HG03045 (cell line): ENCODE measurements around the gene GLI3.

Experiments used
- ATAC-seq: cut with Tn5 transposase; IDR thresholded peaks from one replicate; pipeline ENCODE4 v1.9.1; 2021; ENCODE audit warnings: mild to moderate bottlenecking, moderate library complexity; ENCODE audit not compliant: unreplicated experiment

GLI3 gene

DNA sequence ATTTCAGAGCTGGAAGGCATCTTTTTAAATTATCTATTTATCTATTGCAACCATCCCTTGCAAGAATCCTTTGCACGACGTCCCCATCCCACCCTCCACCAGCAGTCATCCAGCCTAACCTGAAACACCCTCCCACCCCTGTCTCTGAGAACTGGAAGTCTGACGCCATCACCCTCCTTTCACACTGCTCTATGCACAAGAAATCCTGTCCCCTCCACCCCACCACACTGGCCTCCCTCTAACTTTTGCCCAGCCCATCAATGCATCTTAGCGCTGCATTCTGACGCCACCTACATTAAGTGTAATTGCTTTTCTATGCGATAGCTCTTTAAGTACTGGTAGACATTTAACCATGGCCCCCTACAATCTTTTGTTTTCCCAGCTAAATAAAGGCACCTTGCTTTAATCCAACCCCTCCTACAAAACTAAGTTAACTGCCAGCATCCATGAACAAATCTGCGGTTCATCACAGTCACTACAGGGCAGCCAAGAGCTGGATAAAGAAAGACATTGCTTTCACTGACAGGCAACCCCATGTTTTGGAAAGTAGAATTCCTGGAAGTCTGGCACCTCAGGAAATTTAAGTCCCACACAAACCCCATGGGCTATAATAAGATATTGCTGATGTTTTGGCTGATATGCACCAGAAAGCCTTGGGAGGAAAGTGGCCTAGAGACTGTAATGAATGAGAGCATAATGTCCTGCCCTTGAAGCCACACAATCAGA lies 128.0 kb downstream of the GLI3 start:
- ATAC-seq, result no peak

- no peak for ATAC-seq
Measured at GRCh38 chr7:42107484-42108240, 129.3 kb downstream of the GLI3 start.

DNA sequence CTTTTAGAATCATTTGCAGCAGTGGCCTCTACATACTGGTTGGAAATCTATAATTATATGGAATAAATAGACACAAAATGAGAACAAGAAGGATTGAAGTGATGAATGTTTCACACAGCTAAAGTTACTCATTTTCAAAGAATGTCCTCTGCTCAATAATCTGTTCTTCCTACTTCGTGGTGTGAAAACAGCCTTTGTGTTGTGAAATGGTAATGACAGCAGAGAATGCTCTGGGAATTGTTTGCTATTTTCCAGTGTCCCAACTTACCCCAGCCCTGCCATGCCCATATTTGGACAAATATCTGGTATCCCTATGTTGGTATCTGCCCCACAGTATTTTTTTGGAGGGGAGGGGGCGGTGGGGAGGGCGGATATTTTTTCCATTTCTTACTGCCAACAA lies 130.4 kb downstream of the GLI3 start:
- no peak for ATAC-seq

- ATAC-seq, result no peak
Measured at GRCh38 chr7:42105554-42106358, 131.3 kb downstream of the GLI3 start.

DNA sequence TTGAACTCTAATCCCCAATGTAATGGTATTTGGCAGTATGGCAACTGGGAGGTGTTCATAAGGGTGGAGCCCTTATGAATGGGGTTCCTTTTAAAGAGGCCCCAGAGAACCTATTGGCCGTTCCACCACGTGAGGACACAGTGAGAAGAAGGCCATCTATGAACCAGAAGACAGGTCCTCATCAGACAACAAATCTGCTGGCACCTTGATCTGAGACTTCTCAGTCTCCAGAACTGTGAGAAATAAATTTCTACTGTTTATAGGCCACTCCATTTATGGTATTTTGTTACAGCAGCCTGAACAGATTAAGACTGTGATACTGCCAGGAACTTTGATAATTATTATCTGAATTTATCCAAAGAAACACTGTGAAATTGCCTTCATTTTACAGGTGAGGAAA lies 132.3 kb downstream of the GLI3 start:
- ATAC-seq, result no peak

DNA sequence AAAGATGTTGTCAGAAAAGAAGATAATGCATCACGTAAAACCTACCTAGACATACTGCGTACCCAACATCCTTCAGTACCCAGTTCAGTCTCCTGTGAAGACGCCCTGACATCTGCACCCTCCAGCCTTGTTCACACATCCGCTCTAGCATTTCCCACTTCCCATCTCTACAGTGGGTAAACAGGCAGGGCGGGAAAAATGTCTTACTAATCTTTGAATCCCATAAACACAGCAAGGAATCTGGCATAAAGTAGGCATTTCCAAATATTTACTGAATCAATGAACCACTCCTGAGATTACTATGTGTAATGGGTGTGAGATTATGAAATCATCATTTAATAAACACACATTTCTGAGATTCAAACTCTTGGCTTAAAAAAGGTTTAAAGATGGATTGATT lies 132.8 kb downstream of the GLI3 start:
- ATAC-seq, result no peak

- ATAC-seq, result no peak
Measured at GRCh38 chr7:42103456-42103855, 133.6 kb downstream of the GLI3 start.

DNA sequence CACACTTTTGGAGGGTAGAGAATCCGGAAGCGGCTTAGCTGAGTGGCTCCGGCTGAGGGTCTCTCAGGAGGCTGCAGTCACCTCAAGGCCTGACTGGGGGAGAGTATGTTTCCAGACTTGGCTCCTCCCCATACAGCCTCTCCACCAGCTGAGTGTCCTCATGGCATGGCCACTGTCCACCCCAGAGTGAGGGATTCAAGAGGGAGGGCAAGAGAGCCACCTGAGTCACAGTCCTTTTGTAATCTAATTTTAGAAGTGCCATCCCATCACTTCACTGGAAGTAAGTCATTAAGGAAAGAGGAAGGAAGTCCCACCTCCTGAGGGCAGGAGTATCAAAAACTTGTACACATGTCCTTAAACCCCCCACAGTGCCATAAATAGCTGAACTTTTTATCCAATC lies 134.0 kb downstream of the GLI3 start:
- ATAC-seq, result no peak

GRCh38 chr7:42102301-42102700 lies 134.7 kb downstream of the GLI3 start:
- ATAC-seq, result no peak

GRCh38 chr7:42100156-42100508 lies 136.9 kb downstream of the GLI3 start:
- no peak for ATAC-seq

DNA sequence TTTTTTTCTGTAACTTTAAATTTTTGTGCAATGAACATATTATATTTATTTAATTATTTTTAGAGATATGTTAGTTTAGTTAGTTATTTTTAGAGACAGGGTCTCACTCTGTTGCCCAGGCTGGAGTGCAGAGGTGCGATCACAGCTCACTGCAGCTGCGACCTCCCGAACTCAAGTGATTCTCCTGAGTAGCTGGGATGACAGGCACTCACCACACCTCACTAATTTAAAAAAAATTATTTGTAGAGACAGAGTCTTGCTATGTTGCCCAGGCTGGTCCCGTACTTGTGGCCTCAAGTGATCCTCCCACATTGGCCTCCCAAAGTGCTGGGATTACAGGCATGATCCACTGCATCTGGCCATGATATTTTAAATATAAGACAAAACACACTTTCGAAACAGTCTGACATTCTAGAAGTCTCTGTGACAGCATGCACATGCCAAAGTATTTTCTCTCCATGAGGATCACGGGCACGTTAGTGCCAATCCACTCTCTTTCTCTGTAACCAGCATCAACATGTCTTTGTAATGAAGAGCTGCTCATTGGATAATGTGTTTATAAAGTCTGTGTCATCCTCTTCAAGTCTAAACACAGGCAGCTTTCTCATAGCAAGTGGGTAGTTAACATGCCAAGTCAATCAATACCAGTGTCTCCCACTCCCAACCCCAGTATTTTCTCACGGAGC lies 137.4 kb downstream of the GLI3 start:
- no peak for ATAC-seq

GRCh38 chr7:42099066-42099465 lies 137.9 kb downstream of the GLI3 start:
- no peak for ATAC-seq

DNA sequence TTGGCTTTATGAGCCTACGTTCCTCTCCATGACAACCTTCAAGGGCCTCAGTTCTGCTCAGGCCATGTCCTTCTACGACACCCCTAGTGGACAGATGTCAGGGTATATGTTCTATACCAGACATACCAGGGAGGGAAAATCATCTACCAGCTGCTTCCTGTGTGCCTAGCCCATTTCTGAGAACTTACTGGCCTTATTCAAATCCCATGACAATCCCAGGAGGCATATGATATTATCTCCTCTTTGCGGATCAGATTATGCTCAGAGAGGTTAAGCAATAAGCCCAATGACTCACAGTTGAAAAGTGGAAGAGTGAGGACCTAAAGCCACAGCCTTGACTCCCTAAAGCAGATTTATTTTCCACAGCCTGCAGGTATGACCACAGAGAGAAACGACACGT lies 139.3 kb downstream of the GLI3 start:
- no peak for ATAC-seq

- no peak for ATAC-seq
Measured at GRCh38 chr7:42096681-42097561, 140.1 kb downstream of the GLI3 start.

DNA sequence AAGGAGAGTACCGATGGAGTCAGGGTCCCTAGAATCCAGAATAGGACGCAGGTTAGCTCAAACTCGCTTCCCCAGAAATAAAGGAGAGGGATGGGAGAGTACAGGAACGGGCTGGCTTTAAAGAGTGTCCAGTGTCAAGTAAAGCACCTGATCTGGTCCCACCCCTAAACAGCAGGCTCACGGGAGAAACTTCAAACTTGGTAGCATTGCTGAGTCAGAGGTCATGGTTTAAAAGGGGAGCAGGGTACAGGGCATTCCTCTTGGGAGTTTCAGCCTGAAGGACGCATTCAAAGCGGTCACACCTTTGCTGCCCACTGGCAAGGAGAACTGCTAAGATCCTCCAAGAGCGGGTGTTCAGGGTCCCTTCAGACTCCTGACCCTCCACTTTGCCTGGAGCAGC lies 140.7 kb downstream of the GLI3 start:
- ATAC-seq, result no peak

DNA sequence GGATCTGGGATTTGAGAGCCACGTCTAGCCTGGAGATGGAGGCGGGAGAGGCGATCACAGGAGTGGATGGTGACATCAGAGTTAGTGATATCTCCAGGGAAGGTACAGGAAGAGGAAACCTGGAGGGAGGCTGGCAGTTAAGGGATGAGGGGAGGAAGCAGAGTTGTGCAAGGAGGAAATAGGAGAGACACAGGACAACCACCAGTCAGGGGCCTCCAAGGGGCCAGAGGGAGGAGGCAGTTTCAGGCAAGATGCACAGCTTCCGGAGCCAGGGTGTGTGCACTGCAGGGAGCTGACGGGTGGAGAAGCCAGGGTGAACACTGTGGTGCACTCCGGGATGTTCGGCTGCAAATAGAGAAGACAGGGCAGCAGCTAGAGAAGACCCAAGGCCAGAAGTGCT lies 141.2 kb downstream of the GLI3 start:
- ATAC-seq, result no peak

DNA sequence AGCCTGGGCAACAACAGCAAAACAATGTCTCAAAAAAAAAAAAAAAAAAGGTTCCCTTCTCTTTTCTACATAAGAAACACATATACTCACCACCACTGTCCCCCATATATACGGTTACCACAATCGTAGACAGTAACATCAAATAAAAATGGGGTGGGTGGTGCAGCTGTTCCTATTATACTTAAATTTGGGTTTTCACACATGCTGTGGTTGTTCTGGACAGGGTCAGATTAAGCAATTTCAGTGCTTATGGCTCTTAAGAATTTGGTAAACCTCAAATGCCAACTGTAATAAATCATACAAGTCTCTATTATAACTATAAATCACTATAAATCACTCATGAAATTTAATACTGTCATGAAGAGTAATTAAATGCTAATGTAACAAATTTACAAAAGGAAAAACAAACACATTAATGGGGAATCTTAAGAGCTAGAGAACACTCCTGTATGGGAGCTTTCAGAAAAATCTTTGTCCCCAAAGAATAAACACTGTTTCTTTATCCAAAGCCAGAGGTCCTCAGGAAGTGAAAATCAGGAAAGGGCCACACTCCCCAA lies 143.6 kb downstream of the GLI3 start:
- ATAC-seq, result no peak

GRCh38 chr7:42091461-42092291 lies 145.3 kb downstream of the GLI3 start:
- no peak for ATAC-seq

DNA sequence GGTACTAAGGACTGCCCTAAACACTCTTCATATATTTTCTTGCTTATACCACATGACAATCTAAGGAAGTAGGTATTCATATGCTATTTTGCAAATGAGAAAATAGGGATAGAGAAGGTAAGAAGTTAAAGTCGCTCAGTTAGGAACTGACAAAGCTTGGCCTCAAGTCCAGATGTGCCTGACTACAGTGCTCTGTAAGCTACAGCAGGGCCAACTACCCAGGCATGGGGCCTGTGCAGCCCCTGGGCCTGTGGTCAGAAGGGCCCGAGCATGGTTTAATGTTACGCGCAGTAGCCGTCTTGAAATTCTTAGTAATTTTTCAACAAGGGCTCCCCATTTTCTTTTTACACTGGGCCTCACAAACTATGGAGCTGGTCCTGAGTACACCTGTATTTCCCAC lies 146.2 kb downstream of the GLI3 start:
- ATAC-seq, result no peak
